HCT116 (cell line): Measurements from ENCODE around the gene IYD.

ENCODE experiments used
- YY1 ChIP-seq: IDR thresholded peaks from 2 replicates; pipeline ENCODE4 v1.6.1; 2011; ENCODE audit warnings: low read length, low read depth, moderate library complexity, mild to moderate bottlenecking; ENCODE audit not compliant: insufficient replicate concordance; ENCODE audit errors: extremely low read depth
- TF ChIP-seq, protein P1 (sequence below), 3 experiments: fragments of 200-600 bp in 1 of 3; sonication (generic) in 1 of 3; IDR thresholded peaks in 2 of 3; conservative IDR thresholded peaks in 1 of 3; 2 replicates each; pipeline ENCODE4 v1.5.1; 2012 to 2017; ENCODE audit warnings: low read depth in 2 of 3, low read length in 2 of 3, antibody characterized with exemption in 1 of 3, borderline replicate concordance in 1 of 3, control low read depth in 1 of 3, mild to moderate bottlenecking in 1 of 3, mixed read lengths in 1 of 3, mixed run types in 1 of 3, moderate library complexity in 1 of 3; ENCODE audit not compliant: insufficient read depth in 1 of 3
- TF ChIP-seq, protein P2 (sequence below): IDR thresholded peaks from 2 replicates; pipeline ENCODE4 v1.6.1; 2012

DNA sequence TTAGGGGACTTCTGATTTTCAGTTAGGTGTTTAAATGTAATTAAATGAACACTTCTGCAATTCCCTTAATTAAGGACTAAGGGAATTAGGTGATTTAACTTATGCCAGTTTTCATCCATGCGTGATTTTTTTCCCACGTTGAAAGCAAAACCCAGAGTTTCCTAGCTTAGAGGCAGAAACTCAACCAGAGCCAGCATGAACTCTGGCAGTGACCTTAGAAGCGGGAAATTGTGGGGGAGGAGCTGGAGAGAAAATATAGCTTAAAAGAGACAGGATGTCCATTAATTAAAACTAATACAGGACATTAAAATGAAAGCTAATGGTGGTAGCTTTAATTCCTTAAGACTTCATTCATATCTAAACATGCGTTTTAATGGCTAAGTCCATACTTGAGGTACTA is 41.6 kb downstream of the IYD start:
- TF ChIP-seq, protein P1, sequence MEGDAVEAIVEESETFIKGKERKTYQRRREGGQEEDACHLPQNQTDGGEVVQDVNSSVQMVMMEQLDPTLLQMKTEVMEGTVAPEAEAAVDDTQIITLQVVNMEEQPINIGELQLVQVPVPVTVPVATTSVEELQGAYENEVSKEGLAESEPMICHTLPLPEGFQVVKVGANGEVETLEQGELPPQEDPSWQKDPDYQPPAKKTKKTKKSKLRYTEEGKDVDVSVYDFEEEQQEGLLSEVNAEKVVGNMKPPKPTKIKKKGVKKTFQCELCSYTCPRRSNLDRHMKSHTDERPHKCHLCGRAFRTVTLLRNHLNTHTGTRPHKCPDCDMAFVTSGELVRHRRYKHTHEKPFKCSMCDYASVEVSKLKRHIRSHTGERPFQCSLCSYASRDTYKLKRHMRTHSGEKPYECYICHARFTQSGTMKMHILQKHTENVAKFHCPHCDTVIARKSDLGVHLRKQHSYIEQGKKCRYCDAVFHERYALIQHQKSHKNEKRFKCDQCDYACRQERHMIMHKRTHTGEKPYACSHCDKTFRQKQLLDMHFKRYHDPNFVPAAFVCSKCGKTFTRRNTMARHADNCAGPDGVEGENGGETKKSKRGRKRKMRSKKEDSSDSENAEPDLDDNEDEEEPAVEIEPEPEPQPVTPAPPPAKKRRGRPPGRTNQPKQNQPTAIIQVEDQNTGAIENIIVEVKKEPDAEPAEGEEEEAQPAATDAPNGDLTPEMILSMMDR (IDR thresholded peaks at IDR 0.05 in 2 of 3, conservative IDR thresholded peaks at IDR 0.05 in 1 of 3; ENCODE audit: borderline replicate concordance in 1 of 3, insufficient read depth in 1 of 3, low read depth in 2 of 3, low read length in 2 of 3) = no peak
- TF ChIP-seq, protein P2, sequence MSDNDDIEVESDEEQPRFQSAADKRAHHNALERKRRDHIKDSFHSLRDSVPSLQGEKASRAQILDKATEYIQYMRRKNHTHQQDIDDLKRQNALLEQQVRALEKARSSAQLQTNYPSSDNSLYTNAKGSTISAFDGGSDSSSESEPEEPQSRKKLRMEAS = no peak
- no peak for TF ChIP-seq YY1
